Neuron (in vitro differentiated cells): ENCODE results near the gene ST3GAL2.
"Not testable (repeated sequence)": the region's sequence is repeated elsewhere in the genome, so short reads cannot be mapped to it uniquely, and the experiment has no call there.

Experiments used
- H2AFZ ChIP-seq: one replicate; pipeline ENCODE4 v1.6.1; 2013; ENCODE audit warnings: low read depth, mild to moderate bottlenecking, inconsistent platforms, low read length, moderate library complexity
- H3K27me3 ChIP-seq: one replicate; pipeline ENCODE4 v1.6.1; 2013; ENCODE audit warnings: low read length; ENCODE audit not compliant: insufficient read depth
- H3K36me3 ChIP-seq: one replicate; pipeline ENCODE4 v1.6.1; 2013; ENCODE audit warnings: low read length; ENCODE audit not compliant: insufficient read depth
- H3K4me1 ChIP-seq: one replicate; pipeline ENCODE4 v1.6.1; 2013; ENCODE audit warnings: low read length; ENCODE audit not compliant: insufficient read depth
- H3K4me3 ChIP-seq: 2 replicates; pipeline ENCODE4 v1.5.1; 2013; ENCODE audit warnings: mild to moderate bottlenecking, low read length, moderate library complexity
- H3K9me3 ChIP-seq: one replicate; pipeline ENCODE4 v1.6.1; 2013; ENCODE audit warnings: low read length

ST3GAL2 gene

DNA sequence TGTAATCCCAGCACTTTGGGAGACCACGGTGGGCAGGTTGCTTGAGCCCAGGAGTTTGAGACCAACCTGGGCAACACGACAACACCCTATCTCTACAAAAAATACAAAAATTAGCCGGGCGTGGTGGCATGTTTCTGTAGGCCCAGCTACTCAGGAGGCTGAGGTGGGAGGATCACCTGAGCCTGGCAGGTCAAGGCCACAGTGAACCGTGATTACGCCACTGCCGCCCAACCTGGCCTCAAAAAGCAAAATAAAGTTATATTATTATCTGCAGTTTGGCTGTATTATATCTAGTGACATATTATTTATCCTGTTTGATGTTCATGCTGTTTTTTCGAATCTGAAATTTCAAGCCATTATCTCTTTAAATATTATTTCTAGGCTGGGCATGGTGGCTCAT, 26.5 kb downstream of the ST3GAL2 start:
- H3K9me3 ChIP-seq = no peaks in the 10 kb centered on the region
- H3K4me3 ChIP-seq = no peak overlapping the region
- H2AFZ ChIP-seq = no peak overlapping the region
- no peaks in the 10 kb centered on the region for H3K27me3 ChIP-seq
- peaks cover 10% of the 10 kb centered on the region for H3K4me1 ChIP-seq
- peaks cover 6% of the 10 kb centered on the region for H3K36me3 ChIP-seq

DNA sequence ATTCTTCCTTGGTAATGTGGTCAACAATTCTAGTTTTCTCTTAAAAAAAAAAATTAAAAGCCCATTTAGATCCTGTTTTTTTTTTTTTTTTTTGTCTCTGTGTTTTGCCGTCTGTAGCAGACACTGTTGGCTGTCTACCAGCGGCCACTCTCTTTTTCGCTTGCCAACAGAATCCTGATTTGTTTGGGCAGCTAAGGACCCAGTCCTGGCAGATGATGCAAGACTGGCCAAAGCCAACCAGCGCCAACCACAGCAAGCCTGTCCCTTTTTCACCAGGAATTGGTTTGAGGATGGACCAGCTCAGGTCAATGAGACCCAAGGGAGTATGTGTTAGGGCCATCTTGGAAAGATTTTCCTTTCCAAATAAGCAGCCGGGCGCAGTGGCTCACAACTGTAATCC, 28.2 kb downstream of the ST3GAL2 start:
- Histone ChIP-seq H2AFZ (no peak overlapping the region), H3K4me1 (peaks cover 10% of the 10 kb centered on the region), H3K4me3 (no peak overlapping the region), H3K36me3 (peaks cover 6% of the 10 kb centered on the region), H3K27me3 (no peaks in the 10 kb centered on the region), H3K9me3 (no peaks in the 10 kb centered on the region)

DNA sequence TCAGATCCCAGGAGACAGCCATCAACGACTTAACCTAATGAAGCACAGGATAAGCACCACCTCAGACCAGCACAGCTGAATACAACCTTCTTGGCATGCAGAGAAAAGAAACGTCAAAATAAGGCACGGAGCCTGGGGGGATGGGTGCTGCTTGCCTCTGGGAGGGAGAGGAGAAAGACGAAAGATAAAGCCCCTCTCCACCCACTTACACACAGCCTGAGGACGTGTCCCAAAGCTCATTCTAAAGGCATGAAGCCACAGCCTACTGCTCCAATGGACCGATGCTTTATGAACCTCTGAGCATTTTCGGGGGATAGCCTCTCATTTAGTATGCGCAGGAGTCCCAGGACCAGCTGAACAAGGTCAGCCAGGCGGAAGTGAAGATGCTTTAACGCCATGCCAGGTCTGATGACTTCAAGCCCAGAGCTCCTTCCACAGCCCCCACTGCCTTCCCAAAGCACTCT, 31.1 kb downstream of the ST3GAL2 start:
- no peak overlapping the region for H3K4me3 ChIP-seq
- no peaks in the 10 kb centered on the region for H3K27me3 ChIP-seq
- no peak overlapping the region for H2AFZ ChIP-seq
- peaks cover 10% of the 10 kb centered on the region for H3K4me1 ChIP-seq
- H3K36me3 ChIP-seq = peaks cover 7% of the 10 kb centered on the region
- H3K9me3 ChIP-seq = no peaks in the 10 kb centered on the region

DNA sequence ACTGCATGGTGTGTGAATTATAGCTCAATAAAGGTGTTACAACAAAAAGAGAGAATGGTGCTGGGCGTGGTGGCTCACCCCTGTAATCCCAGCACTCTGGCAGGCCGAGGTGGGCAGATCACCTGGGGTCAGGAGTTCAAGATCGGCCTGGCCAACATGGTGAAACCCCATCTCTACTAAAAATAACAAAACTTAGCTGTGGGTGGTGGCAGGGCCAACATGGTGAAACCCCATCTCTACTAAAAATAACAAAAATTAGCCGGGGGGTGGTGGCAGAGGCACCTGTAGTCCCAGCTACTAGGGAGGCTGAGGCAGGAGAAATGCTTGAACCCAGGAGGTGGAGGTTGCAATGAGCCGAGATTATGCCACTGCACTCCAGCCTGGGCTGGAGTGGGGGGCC, 32.8 kb downstream of the ST3GAL2 start:
- H3K4me3 ChIP-seq, H2AFZ ChIP-seq, H3K27me3 ChIP-seq, H3K9me3 ChIP-seq, H3K36me3 ChIP-seq, H3K4me1 ChIP-seq: not testable (repeated sequence)

DNA sequence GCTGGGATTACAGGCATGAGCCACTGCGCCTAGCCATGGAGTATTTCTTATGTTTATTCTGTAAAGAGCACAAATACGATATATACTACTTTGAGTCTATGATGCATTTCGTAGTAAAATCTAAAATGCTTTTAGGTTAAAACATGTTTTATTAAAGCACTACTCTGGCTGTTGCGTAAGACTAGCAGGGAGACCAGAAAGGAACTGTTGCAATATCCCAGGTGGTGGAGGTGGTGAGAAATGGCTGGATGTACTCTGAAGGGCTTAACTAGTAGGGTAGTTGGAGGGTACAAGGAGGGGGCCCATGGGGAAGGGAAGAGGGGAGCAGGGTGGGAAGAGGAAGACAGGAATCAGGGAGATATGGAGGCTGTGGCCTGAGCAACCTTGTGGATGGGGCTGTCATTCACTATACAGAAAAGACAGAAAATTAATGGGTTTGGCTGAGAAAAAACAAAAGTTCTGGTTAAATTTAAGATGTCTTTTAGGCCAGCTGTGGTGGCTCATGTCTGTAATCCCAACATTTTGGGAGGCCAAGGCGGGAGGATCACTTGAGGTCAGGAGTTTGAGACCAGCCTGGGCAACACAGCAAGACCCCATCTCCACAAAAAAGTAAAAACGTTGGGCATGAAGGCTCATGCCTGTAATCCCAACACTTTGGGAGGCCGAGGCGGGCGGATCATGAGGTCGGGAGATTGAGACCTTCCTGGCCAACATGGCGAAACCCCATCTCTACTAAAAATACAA, 35.8 kb downstream of the ST3GAL2 start:
- Histone ChIP-seq H3K4me3 (no peak overlapping the region), H3K4me1 (peaks cover 5% of the 10 kb centered on the region), H3K36me3 (peaks cover 20% of the 10 kb centered on the region), H2AFZ (no peak overlapping the region), H3K27me3 (no peaks in the 10 kb centered on the region), H3K9me3 (no peaks in the 10 kb centered on the region)

DNA sequence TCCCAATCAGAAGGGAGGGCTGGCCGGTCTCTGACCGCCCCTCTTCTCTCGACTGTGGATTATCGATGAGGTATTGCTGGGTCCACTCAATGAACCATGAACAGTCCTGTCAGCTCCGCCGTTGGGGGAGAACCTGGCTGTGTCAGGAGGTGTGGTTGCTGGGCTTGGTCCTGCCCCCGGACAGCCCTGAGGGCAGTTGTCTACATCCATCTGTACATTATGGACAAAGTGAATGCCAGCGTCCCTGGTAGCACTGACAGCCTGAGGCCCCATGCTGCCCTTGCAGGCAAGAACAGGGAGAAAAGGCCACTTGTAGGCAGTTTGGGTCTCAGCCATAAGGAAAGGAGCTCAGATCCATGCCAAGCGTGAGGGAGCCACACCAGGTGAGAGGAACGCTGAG, 38.9 kb downstream of the ST3GAL2 start:
- H2AFZ ChIP-seq = no peak overlapping the region
- no peaks in the 10 kb centered on the region for H3K9me3 ChIP-seq
- peaks cover 22% of the 10 kb centered on the region for H3K36me3 ChIP-seq
- H3K27me3 ChIP-seq = no peaks in the 10 kb centered on the region
- no peak overlapping the region for H3K4me3 ChIP-seq
- no peaks in the 10 kb centered on the region for H3K4me1 ChIP-seq

DNA sequence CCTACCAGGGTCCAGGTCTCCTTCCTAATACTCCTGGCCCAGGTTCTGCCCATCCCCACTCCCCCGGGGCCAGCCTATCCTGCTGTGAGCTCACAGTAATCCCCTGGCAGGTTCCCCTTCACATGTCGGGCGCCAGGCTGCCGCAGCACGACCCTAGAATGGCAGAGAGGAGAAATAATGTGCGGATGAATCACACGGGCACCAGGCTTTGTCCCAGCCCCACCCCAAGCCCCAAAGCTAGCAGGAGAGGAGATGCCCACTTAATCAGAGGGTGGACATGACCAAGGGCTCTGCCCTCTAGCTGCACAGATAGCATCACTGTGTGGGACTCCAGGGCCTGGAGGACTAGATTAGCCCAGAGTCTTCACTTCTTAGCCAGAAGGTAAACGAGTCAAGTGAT, 39.5 kb downstream of the ST3GAL2 start:
- Histone ChIP-seq H3K27me3 (no peaks in the 10 kb centered on the region), H3K9me3 (no peaks in the 10 kb centered on the region), H3K36me3 (peaks cover 23% of the 10 kb centered on the region), H3K4me1 (no peaks in the 10 kb centered on the region), H2AFZ (no peak overlapping the region), H3K4me3 (no peak overlapping the region)

DNA sequence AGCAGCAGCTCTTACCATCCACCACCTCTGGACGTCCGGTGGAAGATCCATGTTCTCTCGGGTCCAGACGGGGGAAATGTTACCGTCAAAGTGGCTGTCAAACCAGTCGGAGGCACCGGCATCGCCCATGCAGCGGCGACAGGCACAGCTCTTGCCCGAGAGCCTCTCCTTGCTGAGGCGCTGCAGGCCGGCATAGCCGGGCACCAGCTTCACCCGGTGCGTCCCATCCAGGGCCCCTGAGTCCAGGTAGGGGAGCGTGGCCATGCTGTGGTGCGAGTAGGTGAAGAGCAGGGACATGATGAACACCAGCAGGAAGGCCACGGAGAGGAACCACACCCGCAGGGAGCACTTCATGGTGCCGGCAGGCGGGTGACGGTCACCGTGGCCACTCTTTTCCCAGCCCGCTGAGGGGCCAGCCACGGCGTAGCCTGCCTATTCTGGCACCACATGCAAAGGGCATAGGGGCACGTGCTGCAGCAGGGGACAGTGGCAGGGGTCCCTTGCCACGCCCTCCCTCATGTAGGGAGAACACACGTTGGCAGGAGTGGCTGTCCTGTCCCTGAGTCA, 40.6 kb downstream of the ST3GAL2 start:
- Histone ChIP-seq H3K9me3 (no peaks in the 10 kb centered on the region), H3K36me3 (peaks cover 29% of the 10 kb centered on the region), H3K4me3 (no peak overlapping the region)

DNA sequence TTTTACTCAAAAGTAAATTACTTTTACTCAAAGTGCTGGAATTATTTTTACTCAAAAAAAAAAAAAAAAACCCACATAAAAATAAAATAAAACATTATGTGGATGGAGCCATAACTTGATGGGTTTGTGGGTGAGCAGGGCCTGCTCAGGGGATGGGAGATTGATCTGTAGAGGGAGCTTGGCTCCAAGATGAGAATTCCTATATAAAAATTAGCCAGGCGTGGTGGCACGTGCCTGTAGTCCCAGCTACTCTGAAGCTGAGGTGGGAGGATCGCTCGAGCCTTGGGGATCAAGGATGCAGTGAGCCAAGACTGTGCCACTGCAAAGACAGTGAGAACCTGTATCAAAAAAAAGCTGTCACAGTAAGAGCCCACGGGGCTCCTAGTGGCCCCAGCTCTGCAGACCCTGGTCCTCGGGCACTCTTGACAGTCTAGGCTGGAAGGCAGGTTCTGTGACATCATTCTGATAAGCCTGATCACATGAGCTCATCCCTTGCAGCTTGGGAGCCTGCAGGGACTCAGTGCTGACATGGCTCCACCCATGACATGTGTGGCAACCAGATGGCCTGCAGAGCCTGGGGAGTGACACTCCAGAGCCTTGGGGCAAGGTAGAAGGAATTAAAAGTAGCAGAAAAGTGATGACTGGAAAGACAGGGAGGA, 42.5 kb downstream of the ST3GAL2 start:
- Histone ChIP-seq H3K36me3 (peaks cover 30% of the 10 kb centered on the region), H3K9me3 (no peaks in the 10 kb centered on the region), H2AFZ (no peak overlapping the region), H3K4me1 (peaks cover 8% of the 10 kb centered on the region), H3K4me3 (no peak overlapping the region), H3K27me3 (no peaks in the 10 kb centered on the region)

More for the DNA sequence above, 40.6 kb downstream of the ST3GAL2 start:
- Histone ChIP-seq H3K4me1 (peaks cover 8% of the 10 kb centered on the region), H2AFZ (no peak overlapping the region), H3K27me3 (no peaks in the 10 kb centered on the region)

DNA sequence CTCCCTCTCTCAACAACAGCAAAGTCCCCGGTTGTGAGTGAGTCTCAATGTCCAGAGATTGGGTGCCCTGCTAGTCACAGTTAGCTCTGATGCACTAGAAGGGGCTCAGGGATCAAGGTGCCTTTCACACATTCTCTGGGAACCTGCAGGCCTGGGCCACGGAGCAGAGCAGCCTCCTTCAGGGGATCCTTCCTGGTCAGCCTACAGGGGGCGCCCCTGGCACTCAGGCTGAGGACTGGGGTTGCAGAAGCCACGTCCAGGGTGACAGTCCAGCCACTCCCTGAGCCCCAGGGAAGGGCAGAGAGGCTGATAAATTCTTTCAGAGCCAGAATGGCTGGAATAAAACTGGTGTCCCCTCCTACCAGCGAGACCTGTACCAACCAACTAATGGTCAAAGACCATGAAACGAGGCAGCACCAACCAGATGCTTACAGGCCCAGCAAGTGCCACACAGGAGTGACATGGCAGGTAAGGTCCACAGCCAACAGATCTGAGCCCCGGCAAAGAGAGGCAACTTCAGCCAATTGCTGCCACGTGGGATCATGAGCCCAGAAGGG, 43.5 kb downstream of the ST3GAL2 start:
- H3K36me3 ChIP-seq = peaks cover 27% of the 10 kb centered on the region
- H3K27me3 ChIP-seq = no peaks in the 10 kb centered on the region
- H3K4me3 ChIP-seq = no peak overlapping the region
- no peak overlapping the region for H2AFZ ChIP-seq
- peaks cover 8% of the 10 kb centered on the region for H3K4me1 ChIP-seq
- H3K9me3 ChIP-seq = no peaks in the 10 kb centered on the region

DNA sequence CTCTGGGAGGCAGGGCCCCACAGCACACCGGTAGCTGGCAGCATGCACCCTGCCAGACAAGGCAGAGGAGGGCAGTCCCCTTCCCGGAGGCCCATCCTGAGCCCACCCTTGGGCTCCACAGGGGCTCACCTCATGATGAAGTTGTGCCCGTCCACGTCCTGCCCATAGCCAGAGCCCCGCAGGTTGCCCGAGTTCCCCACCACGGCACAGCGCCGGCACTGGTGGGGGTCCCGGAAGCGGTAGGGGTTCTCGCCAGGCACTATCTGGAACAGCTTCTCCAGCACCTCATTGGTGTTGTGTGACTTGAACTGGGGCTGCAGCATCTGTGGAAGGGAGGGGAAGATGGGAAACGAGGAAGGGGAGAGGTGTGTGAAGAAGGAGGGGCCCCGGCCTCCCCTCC, 44.0 kb downstream of the ST3GAL2 start:
- H3K27me3 ChIP-seq = no peaks in the 10 kb centered on the region
- H3K9me3 ChIP-seq = no peaks in the 10 kb centered on the region
- no peak overlapping the region for H2AFZ ChIP-seq
- H3K4me3 ChIP-seq = no peak overlapping the region
- peaks cover 8% of the 10 kb centered on the region for H3K4me1 ChIP-seq
- H3K36me3 ChIP-seq = peaks cover 30% of the 10 kb centered on the region

DNA sequence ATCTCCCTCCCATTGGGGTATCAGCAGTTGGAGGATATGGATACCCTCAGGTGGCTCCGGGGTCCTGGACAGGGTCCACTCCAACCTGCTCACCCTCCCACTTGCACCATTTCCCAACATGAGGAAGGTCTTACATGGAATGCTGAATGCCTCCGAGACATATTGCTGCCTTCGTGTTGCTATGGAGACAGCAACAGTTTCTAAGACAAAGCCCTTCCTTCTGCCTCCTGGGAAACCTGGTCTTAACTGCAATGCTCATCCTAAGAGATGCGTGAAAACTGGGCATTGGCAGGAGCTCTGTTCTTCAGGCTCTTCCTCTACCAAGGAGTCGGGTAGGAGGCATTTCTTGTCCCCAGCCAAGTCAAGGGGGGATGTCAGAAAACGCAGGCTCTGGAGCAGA, 45.2 kb downstream of the ST3GAL2 start:
- H3K4me1 ChIP-seq = peaks cover 8% of the 10 kb centered on the region
- no peaks in the 10 kb centered on the region for H3K9me3 ChIP-seq
- peaks cover 26% of the 10 kb centered on the region for H3K36me3 ChIP-seq
- H3K27me3 ChIP-seq = no peaks in the 10 kb centered on the region
- no peak overlapping the region for H2AFZ ChIP-seq
- no peak overlapping the region for H3K4me3 ChIP-seq

DNA sequence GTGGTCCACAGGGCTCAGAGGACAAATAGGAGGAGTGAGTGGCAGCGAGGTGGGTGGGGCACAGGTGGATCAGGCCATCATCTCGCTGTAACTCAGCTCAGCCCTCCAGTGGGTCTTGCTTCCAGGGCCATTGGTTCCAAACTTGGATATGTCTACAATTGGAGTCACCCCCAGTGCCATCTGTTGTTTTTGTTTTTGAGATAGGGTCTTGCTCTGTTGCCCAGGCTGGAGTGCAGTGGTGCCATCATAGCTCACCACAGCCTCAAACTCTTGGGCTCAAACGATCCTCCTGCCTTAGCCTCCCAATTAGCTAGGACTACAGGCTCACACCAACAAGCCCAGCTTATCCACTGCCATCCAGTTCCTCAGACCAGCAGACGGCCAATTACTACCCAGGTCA, 46.3 kb downstream of the ST3GAL2 start:
- no peaks in the 10 kb centered on the region for H3K27me3 ChIP-seq
- H3K36me3 ChIP-seq = peaks cover 30% of the 10 kb centered on the region
- no peak overlapping the region for H2AFZ ChIP-seq
- H3K9me3 ChIP-seq = no peaks in the 10 kb centered on the region
- H3K4me1 ChIP-seq = peaks cover 8% of the 10 kb centered on the region
- no peak overlapping the region for H3K4me3 ChIP-seq
